T-cell (primary cell): ENCODE results near the gene PCDHAC2. TPM values are rescaled to one million over a fixed set of nuclear protein-coding genes. Genes with fewer than 3 reads are reported as not detected.

ENCODE experiments used
- ATAC-seq, 4 experiments: fragments of 200-7000 bp in 3 of 4; fragments of 150-1000 bp in 1 of 4; cut with Tn5 transposase; replicated peaks in 1 of 4; 1 replicate in 3 of 4; 2 replicates in 1 of 4; pipeline ENCODE4 v1.10.0; 2021; ENCODE audit warnings: moderate library complexity in 3 of 4, mild to moderate bottlenecking in 2 of 4, moderate number of reproducible peaks in 1 of 4
- CTCF ChIA-PET, 2 donors: fragments of 300-600 bp; sonication (Branson Sonifier 250); formaldehyde crosslinking; loops; one replicate each; lab custom pipeline; 2022; ENCODE audit warnings: antibody characterized with exemption in 2 of 2; lab: Charles Lee
- POLR2A ChIA-PET, 2 donors: fragments of 300-600 bp; sonication (Branson Sonifier 250); formaldehyde crosslinking; loops; one replicate each; lab custom pipeline; 2022; ENCODE audit warnings: antibody characterized with exemption in 2 of 2; lab: Charles Lee
- DNase-seq, 35 experiments: peaks; one replicate each; pipeline versions ENCODE4 v3.0.0 to v3.0.0-alpha.2; 2013 to 2023
- H3K27ac ChIP-seq: one replicate; pipeline ENCODE4 v1.5.1; 2013; ENCODE audit warnings: low read length
- H3K27me3 ChIP-seq, 2 experiments: replicated peaks in 1 of 2; 1 replicate in 1 of 2; 2 replicates in 1 of 2; pipeline versions ENCODE4 v1.6.1 to v1.7.0; 2013; ENCODE audit warnings: low read length in 1 of 2, mixed read lengths in 1 of 2; ENCODE audit not compliant: control insufficient read depth in 2 of 2, insufficient read depth in 2 of 2; ENCODE audit errors: extremely low read depth in 1 of 2
- H3K36me3 ChIP-seq, 2 donors: 1 replicate in 1 of 2; 2 replicates in 1 of 2; pipeline versions ENCODE4 v1.6.1 to v1.7.0; 2013; ENCODE audit warnings: low read length in 1 of 2; ENCODE audit not compliant: control insufficient read depth in 2 of 2, insufficient read depth in 1 of 2; ENCODE audit errors: extremely low read depth in 1 of 2
- H3K4me1 ChIP-seq, 2 experiments: 1 replicate in 1 of 2; 2 replicates in 1 of 2; pipeline versions ENCODE4 v1.6.1 to v1.7.0; 2013; ENCODE audit warnings: low read length in 2 of 2, mixed read lengths in 1 of 2; ENCODE audit not compliant: insufficient read depth in 2 of 2, control insufficient read depth in 1 of 2; ENCODE audit errors: extremely low read depth in 1 of 2
- H3K4me3 ChIP-seq, 2 donors: 1 replicate in 1 of 2; 2 replicates in 1 of 2; pipeline versions ENCODE4 v1.5.1 to v1.7.0; 2013; ENCODE audit warnings: mild to moderate bottlenecking in 2 of 2, low read length in 1 of 2, moderate library complexity in 1 of 2; ENCODE audit not compliant: control insufficient read depth in 1 of 2; ENCODE audit errors: extremely low read depth in 1 of 2
- H3K9me3 ChIP-seq: 2 replicates; pipeline ENCODE4 v1.7.0; 2013
- H3K27ac Mint-ChIP-seq, 2 donors: one replicate each; pipeline ENCODE4 v1.8.0; 2020 to 2021; ENCODE audit warnings: mild to moderate bottlenecking in 2 of 2, mixed read lengths in 2 of 2
- H3K27me3 Mint-ChIP-seq, 2 donors: one replicate each; pipeline ENCODE4 v1.8.0; 2021 to 2022; ENCODE audit warnings: mixed read lengths in 2 of 2
- H3K36me3 Mint-ChIP-seq: one replicate; pipeline ENCODE4 v1.8.0; 2021; ENCODE audit warnings: mixed read lengths
- H3K4me1 Mint-ChIP-seq, 3 donors: one replicate each; pipeline ENCODE4 v1.8.0; 2020 to 2022; ENCODE audit warnings: mixed read lengths in 3 of 3, mild to moderate bottlenecking in 1 of 3
- H3K4me3 Mint-ChIP-seq, 3 donors: one replicate each; pipeline ENCODE4 v1.8.0; 2020 to 2022; ENCODE audit warnings: mild to moderate bottlenecking in 3 of 3, mixed read lengths in 3 of 3, moderate library complexity in 3 of 3
- H3K9me3 Mint-ChIP-seq, 3 donors: one replicate each; pipeline ENCODE4 v1.8.0; 2020 to 2022; ENCODE audit warnings: mixed read lengths in 3 of 3
- WGBS: methylation state at CpG from one replicate; pipeline ENCODE4 v1.1.5; 2013; ENCODE audit warnings: missing lambda C conversion rate; ENCODE audit not compliant: insufficient coverage; 5-methylcytosine and 5-hydroxymethylcytosine counted together
- total RNA-seq, 35 experiments: library from RNA in 6 of 35; stranded (reverse) in 6 of 35; fragments of 120-200 nt in 1 of 35; gene quantifications; one replicate each; pipeline versions ENCODE4 v1.2.1 to v1.2.4 and lab custom pipeline; 2013 to 2026

Gene PCDHAC2
- total RNA-seq, 5 donors from 2014 or later (not counting 1 experiment from before 2014, with no cell fraction given), result 0.03 TPM; not detected in 4

DNA sequence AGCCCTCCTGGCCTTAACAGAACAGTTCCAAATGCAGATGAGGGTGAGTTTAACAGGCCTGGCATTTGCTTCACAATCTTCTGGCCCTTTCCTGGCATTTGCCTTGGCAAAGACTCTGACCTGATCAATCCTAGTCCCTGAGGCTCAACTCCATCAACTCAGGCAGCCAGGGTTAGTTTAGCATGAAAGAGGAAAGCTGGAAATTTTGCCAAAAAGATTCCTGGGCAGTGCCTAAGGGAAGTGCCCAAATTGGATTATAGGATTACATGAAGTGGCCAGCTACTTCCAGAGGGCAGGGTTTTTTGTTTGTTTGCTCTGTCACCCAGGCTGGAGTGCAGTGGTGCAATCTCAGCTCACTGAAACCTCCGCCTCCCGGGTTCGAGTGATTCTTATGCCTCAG, 36.8 kb downstream of the PCDHAC2 start:
- H3K4me3 Mint-ChIP-seq, result no peak overlapping the region
- peaks cover 5 to 13% (median 6%) of the 10 kb centered on the region in 3 donors for H3K4me1 Mint-ChIP-seq
- H3K27me3 Mint-ChIP-seq, result peaks cover 28 to 40% of the 10 kb centered on the region in 2 donors
- H3K36me3 ChIP-seq, result no peaks in the 10 kb centered on the region
- H3K27me3 ChIP-seq, result peaks cover 0 to 19% of the 10 kb centered on the region in 2 experiments
- H3K9me3 Mint-ChIP-seq, result peaks cover 0 to 3% (median 0%) of the 10 kb centered on the region in 3 donors
- no peak for ATAC-seq
- no peaks in the 10 kb centered on the region for H3K36me3 Mint-ChIP-seq
- POLR2A ChIA-PET, result no interaction called here
- no peak overlapping the region for H3K4me3 ChIP-seq
- no CpG with 5 or more reads among the region's 3 CpGs for WGBS
- CTCF ChIA-PET, result no interaction called here
- H3K27ac ChIP-seq, result no peak overlapping the region
- no peak for DNase-seq
- no peaks in the 10 kb centered on the region for H3K9me3 ChIP-seq
- peaks cover 0 to 6% of the 10 kb centered on the region in 2 experiments for H3K4me1 ChIP-seq
- H3K27ac Mint-ChIP-seq, result no peak overlapping the region

DNA sequence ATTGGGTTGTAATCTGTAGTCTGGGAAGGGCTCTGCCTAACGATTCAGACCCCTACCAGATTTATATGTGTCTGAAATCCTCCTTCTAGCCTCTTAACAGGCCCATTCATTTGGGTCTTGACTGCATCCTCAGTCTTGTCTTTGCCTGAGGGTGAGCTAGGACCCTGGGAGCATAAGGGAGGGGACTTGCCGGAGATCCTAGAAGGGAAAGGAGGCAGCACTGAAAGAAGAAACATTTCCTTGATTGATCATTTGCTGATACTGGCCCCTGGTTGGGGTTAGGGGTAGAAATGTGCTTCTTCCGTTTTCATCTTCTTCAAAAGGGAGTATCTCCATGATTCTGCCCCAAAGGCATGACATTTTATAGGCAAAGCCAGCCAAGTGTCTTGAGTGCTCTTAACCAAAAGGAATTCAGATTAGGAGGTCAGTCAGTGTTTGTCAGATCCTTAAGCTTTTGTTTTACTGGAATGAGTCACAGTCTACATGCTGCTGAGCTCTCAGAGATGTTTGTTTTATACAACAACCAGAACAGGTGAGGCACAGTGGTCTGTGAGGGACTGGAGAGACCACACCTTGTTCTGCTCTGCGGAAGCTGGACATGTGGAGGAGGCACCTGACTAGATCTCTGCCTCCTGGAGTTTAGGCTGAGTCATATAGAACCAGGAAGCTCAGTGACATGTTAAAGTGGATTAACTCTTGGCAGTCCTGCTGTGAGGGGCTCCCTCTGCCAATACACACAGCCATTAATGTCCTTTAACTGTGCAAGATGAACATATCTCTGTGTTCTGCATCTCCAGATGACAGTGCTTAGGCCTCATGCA, 37.7 kb downstream of the PCDHAC2 start:
- peaks cover 28 to 40% of the 10 kb centered on the region in 2 donors for H3K27me3 Mint-ChIP-seq
- no peak overlapping the region for H3K4me3 Mint-ChIP-seq
- H3K9me3 Mint-ChIP-seq, result peaks cover 0 to 3% (median 0%) of the 10 kb centered on the region in 3 donors
- no peak for DNase-seq
- Histone ChIP-seq H3K9me3 (no peaks in the 10 kb centered on the region), H3K4me1 (peaks cover 0 to 6% of the 10 kb centered on the region in 2 experiments), H3K4me3 (no peak overlapping the region), H3K27ac (no peak overlapping the region), H3K27me3 (peaks cover 0 to 19% of the 10 kb centered on the region in 2 experiments), H3K36me3 (no peaks in the 10 kb centered on the region)
- no peaks in the 10 kb centered on the region for H3K36me3 Mint-ChIP-seq
- CTCF ChIA-PET, result no interaction called here
- no peak overlapping the region for H3K27ac Mint-ChIP-seq
- WGBS, result no CpG with 5 or more reads among the region's 4 CpGs
- POLR2A ChIA-PET, result no interaction called here
- no peak for ATAC-seq
- H3K4me1 Mint-ChIP-seq, result peaks cover 5 to 13% (median 6%) of the 10 kb centered on the region in 3 donors

DNA sequence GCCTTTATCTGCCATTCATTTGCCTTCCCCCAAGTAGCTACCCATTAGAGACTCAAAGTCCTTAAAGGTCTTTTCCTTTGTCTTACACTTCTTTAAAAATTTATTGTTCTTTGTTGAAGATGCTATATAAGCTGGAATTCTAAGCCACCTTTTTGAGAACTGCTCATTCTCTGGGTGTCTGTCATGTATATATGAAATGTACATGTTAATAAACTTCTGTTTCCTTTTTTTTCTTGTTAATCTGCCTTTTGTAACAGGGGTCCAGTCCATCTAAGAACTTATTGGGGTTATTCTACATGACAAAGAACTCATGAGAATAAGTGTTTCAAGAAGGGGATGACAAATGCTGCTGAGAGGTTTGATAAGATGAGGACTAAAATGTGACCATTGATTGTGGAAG, 41.5 kb downstream of the PCDHAC2 start:
- ChIA-PET POLR2A (no interaction called here), CTCF (no interaction called here)
- no peak overlapping the region for H3K4me3 Mint-ChIP-seq
- peaks cover 0 to 3% (median 0%) of the 10 kb centered on the region in 3 donors for H3K9me3 Mint-ChIP-seq
- peaks cover 13 to 23% of the 10 kb centered on the region in 2 donors for H3K27me3 Mint-ChIP-seq
- no peaks in the 10 kb centered on the region for H3K36me3 Mint-ChIP-seq
- no peak overlapping the region for H3K27ac Mint-ChIP-seq
- Histone ChIP-seq H3K27ac (no peak overlapping the region), H3K4me1 (no peaks in the 10 kb centered on the region), H3K9me3 (no peaks in the 10 kb centered on the region), H3K36me3 (no peaks in the 10 kb centered on the region), H3K27me3 (peaks cover 0 to 15% of the 10 kb centered on the region in 2 experiments), H3K4me3 (no peak overlapping the region)
- DNase-seq (no peak), ATAC-seq (no peak)
- no peaks in the 10 kb centered on the region for H3K4me1 Mint-ChIP-seq

DNA sequence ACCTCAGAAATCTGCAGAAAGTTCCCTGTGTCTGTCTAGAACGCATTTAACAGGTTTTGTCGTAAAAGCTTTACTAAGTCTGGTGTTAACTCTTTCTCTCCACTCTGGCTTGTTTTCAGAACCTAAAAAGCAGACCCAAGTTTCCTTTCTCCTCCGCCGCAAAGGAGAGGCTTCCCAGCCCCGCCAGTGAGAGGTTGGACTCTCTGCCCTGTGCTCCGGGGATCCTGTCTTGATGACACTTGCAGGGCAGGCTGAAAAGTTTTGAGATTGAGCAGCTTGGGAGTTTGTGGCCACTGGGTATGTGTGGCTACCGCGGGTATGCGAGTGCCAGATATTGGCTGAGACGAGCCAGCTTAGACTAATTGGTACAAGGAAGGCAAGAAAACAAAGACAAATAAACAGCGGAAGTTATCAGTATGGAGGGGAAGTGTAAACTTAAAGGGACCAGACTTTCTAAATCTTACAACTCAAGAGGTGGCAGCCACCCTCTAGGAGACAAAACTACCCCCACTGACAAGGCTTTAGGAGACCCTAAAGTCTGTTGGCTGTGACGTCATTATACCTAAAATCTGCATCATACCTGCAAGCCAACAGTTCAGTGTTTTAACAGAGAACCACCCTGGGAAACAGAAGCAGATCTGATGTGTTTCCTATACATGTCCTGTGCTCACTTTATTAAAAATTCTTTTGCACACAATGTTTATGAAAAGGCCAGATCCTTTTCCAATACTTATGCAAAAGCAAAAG, 43.9 kb downstream of the PCDHAC2 start:
- Histone ChIP-seq H3K9me3 (no peaks in the 10 kb centered on the region), H3K4me3 (no peak overlapping the region), H3K4me1 (no peaks in the 10 kb centered on the region), H3K27ac (no peak overlapping the region), H3K27me3 (peaks cover 0 to 9% of the 10 kb centered on the region in 2 experiments), H3K36me3 (no peaks in the 10 kb centered on the region)
- Mint-ChIP-seq H3K9me3 (peaks cover 0 to 3% (median 0%) of the 10 kb centered on the region in 3 donors), H3K27me3 (peaks cover 4 to 15% of the 10 kb centered on the region in 2 donors), H3K4me1 (no peaks in the 10 kb centered on the region), H3K4me3 (no peak overlapping the region), H3K27ac (no peak overlapping the region), H3K36me3 (no peaks in the 10 kb centered on the region)
- 42% methylated on average over 5 of the region's 12 CpGs for WGBS
- no peak for DNase-seq
- POLR2A ChIA-PET, result no interaction called here
- ATAC-seq, result no peak
- CTCF ChIA-PET, result no interaction called here

DNA sequence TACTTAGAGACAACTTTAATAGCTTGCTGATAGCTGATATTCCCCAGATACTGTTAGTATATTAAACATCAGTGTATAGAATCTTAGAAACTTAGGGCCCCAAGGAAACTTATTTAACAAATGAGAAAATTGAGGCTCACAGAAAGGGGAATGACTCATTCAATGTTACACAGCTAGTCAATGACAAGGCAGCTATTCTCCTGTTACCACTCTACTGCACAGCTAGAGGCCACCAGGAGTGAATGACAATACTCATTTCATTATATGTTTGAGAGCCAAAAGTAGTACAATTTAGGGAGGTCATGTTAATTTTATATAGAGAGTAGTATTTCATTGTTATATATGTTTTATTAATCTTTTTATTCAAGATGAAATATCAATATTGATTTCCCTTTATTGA, 51.7 kb downstream of the PCDHAC2 start:
- H3K4me3 Mint-ChIP-seq, result no peak overlapping the region
- H3K9me3 ChIP-seq, result no peaks in the 10 kb centered on the region
- H3K36me3 Mint-ChIP-seq, result no peaks in the 10 kb centered on the region
- H3K27me3 ChIP-seq, result no peaks in the 10 kb centered on the region
- H3K36me3 ChIP-seq, result no peaks in the 10 kb centered on the region
- H3K27me3 Mint-ChIP-seq, result peaks cover 0 to 2% of the 10 kb centered on the region in 2 donors
- no peaks in the 10 kb centered on the region for H3K9me3 Mint-ChIP-seq
- no peaks in the 10 kb centered on the region for H3K4me1 ChIP-seq
- ChIA-PET POLR2A (no interaction called here), CTCF (no interaction called here)
- H3K4me3 ChIP-seq, result no peak overlapping the region
- DNase-seq (no peak), ATAC-seq (no peak)
- no peaks in the 10 kb centered on the region for H3K4me1 Mint-ChIP-seq
- no peak overlapping the region for H3K27ac Mint-ChIP-seq
- H3K27ac ChIP-seq, result no peak overlapping the region
